Suprapubic skin (tissue), 4 donors: Measurements from ENCODE around the gene RXFP3. TPM values are rescaled to one million over a fixed set of nuclear protein-coding genes. Genes with fewer than 3 reads are reported as not detected.

Experiments
- DNase-seq, 2 donors: peaks; one replicate each; pipeline ENCODE4 v3.0.0-alpha.2; 2019; ENCODE audit warnings: low spot score in 2 of 2
- H3K27ac ChIP-seq: fragments of 200-600 bp; sonication (generic); one replicate; pipeline ENCODE4 v1.5.1; 2019
- H3K27me3 ChIP-seq: fragments of 200-600 bp; sonication (generic); one replicate; pipeline ENCODE4 v1.5.1; 2019
- H3K36me3 ChIP-seq: fragments of 200-600 bp; sonication (generic); one replicate; pipeline ENCODE4 v1.5.1; 2019
- H3K4me1 ChIP-seq: fragments of 200-600 bp; sonication (generic); one replicate; pipeline ENCODE4 v1.5.1; 2019
- H3K4me3 ChIP-seq: fragments of 200-600 bp; sonication (generic); one replicate; pipeline ENCODE4 v1.5.1; 2019; ENCODE audit warnings: mild to moderate bottlenecking
- H3K9me3 ChIP-seq: fragments of 200-600 bp; sonication (generic); one replicate; pipeline ENCODE4 v1.5.1; 2019
- EP300 ChIP-seq: sonication (generic); formaldehyde crosslinking; IDR thresholded peaks from one replicate; pipeline ENCODE4 v1.6.1; 2017; ENCODE audit warnings: antibody characterized with exemption
- POLR2A ChIP-seq, 2 donors: fragments of 450-650 bp; IDR thresholded peaks; one replicate each; pipeline ENCODE4 v1.6.1; 2017; ENCODE audit warnings: antibody characterized with exemption in 2 of 2, mild to moderate bottlenecking in 2 of 2, moderate library complexity in 2 of 2
- POLR2AphosphoS5 ChIP-seq, 3 donors: sonication (generic); formaldehyde crosslinking; IDR thresholded peaks; one replicate each; pipeline ENCODE4 v1.6.1; 2017; ENCODE audit warnings: antibody characterized with exemption in 3 of 3
- WGBS: methylation state at CpG from one replicate; pipeline ENCODE4 v1.1.5; 2018; 5-methylcytosine and 5-hydroxymethylcytosine counted together
- total RNA-seq, 4 donors: library from RNA; depleted of rRNA; stranded (reverse); fragments of >200 nt; gene quantifications; one replicate each; pipeline ENCODE4 v1.1.0, GENCODE V29; 2016
- TF ChIP-seq, protein P1 (sequence below), 2 donors: fragments of 200-600 bp in 1 of 2; fragments of 450-650 bp in 1 of 2; sonication (generic) in 1 of 2; IDR thresholded peaks; one replicate each; pipeline ENCODE4 v1.5.1; 2016 to 2019; ENCODE audit warnings: antibody characterized with exemption in 2 of 2, mild to moderate bottlenecking in 1 of 2, moderate library complexity in 1 of 2

RXFP3 gene
- total RNA-seq, 4 donors from 2014 or later: not detected

DNA sequence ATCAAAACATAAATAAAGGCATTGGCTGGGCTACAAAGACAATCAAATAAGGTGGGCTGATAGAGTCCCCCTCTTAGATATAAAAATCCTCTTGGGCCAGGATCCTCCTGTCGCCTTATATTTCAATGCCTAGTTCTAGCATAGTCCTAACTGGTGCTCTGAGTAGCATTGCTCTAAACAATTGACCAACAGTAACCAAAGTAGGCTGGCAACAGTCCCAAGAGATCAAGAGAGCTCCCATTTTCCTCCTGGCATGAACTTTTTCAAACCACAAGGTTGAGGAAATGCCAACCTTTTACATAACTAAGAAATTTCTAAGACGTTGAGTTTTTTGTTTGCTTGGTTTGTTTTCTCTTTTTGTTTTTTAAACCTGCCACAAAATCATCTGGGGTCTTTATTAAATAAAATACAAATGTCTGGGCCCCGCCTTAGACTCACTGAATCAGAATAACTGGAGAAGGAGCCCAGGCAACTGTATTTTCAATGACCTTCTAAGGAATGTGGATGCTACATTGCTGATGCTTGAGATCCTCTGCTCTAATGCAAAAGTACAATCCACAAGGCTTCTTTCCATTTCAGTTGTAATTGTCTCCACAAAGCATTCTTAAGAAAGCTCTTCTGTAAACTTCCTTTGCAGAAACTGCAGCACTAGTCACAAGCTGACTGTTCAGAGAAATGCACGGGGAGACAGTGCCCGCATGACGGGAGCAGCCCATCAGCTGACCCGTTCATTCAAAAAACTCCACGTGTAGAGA lies 45.4 kb downstream of the RXFP3 start:
- peaks cover under 1% of the 10 kb centered on the region for H3K36me3 ChIP-seq
- H3K27me3 ChIP-seq: no peaks in the 10 kb centered on the region
- H3K4me1 ChIP-seq: no peaks in the 10 kb centered on the region
- DNase-seq: no peak
- no peak overlapping the region for H3K4me3 ChIP-seq
- WGBS: 80% methylated on average over 8 of the region's 8 CpGs
- no peak overlapping the region for H3K27ac ChIP-seq
- H3K9me3 ChIP-seq: no peaks in the 10 kb centered on the region
- TF ChIP-seq POLR2AphosphoS5 (IDR thresholded peaks at IDR 0.05) (no peak), EP300 (no peak), POLR2A (IDR thresholded peaks at IDR 0.05) (no peak)
- TF ChIP-seq, protein P1, sequence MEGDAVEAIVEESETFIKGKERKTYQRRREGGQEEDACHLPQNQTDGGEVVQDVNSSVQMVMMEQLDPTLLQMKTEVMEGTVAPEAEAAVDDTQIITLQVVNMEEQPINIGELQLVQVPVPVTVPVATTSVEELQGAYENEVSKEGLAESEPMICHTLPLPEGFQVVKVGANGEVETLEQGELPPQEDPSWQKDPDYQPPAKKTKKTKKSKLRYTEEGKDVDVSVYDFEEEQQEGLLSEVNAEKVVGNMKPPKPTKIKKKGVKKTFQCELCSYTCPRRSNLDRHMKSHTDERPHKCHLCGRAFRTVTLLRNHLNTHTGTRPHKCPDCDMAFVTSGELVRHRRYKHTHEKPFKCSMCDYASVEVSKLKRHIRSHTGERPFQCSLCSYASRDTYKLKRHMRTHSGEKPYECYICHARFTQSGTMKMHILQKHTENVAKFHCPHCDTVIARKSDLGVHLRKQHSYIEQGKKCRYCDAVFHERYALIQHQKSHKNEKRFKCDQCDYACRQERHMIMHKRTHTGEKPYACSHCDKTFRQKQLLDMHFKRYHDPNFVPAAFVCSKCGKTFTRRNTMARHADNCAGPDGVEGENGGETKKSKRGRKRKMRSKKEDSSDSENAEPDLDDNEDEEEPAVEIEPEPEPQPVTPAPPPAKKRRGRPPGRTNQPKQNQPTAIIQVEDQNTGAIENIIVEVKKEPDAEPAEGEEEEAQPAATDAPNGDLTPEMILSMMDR (IDR thresholded peaks at IDR 0.05): no peak

DNA sequence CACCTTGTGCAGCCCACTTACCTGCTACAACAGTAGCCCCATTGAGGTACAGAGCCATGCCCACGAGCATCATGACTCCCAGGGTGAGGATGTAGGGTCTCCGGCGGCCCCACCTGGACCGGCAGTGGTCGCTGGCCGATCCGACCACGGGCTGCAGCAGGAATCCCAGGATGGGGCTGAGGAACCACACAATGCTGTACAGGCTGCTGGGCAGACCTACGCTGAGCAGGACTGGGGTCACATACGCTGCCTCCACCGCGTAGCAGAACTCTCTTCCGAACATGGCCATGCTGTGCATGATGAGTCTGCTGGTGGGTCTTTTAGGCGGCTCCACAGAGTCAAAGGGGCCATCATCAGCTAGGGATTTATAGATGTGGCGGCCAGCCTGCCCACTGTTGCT lies 48.0 kb downstream of the RXFP3 start:
- Histone ChIP-seq H3K27me3 (no peaks in the 10 kb centered on the region), H3K36me3 (peaks cover 27% of the 10 kb centered on the region), H3K4me3 (no peak overlapping the region), H3K27ac (no peak overlapping the region), H3K4me1 (no peaks in the 10 kb centered on the region), H3K9me3 (no peaks in the 10 kb centered on the region)
- no peak for DNase-seq
- no peak for TF ChIP-seq EP300
- no CpG with 5 or more reads among the region's 15 CpGs for WGBS

DNA sequence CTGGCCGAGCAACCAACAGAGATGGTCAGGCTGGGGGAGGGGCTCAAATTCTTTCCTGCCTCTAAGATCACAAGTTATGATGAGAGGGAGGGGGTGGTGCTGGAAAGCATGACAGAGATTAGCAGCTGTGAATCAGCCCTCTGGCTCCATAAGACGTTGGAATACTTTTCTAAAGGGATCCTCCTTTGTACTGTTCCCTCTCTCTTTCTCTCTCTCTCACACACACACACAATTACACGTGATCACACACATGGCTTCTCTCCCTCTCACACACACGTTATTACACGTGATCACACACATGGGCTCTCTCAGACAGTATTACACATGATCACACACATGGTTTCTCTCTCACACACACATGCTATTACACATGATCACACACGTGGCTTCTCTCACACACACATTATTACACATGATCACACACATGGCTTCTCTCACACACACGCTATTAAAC lies 48.5 kb downstream of the RXFP3 start, which contains the start of gene SLC45A2:
Gene SLC45A2 (minus strand): TSS at position 23 of the 454 bp plus-strand sequence. CDS start 110 bp downstream, outside the sequence.
- Histone ChIP-seq H3K27me3 (no peaks in the 10 kb centered on the region), H3K27ac (no peak within 1 kb of the TSS), H3K36me3 (peaks cover 28% of the 10 kb centered on the region), H3K4me3 (no peak within 1 kb of the TSS), H3K9me3 (no peaks in the 10 kb centered on the region), H3K4me1 (no peaks in the 10 kb centered on the region)
- WGBS: 57% methylated on average over 7 of the region's 7 CpGs
- DNase-seq: no peak
- TF ChIP-seq, protein P1 (IDR thresholded peaks at IDR 0.05): no peak
- no peak for TF ChIP-seq POLR2A (IDR thresholded peaks at IDR 0.05)
- no peak for TF ChIP-seq EP300
- TF ChIP-seq POLR2AphosphoS5 (IDR thresholded peaks at IDR 0.05): no peak

DNA sequence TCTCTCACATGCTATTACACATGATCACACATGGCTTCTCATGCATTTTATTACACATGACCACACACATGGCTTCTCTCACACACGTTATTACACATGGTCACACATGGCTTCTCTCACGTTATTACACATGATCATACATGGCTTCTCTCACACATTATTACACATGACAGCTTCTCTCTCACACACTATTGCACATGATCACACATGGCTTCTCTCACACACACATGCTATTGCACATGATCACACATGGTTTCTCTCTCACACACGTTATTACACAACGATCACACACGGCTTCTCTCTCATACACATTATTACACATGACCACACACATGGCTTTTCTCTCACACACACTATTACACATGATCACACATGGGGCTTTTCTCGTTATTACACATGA lies 49.3 kb downstream of the RXFP3 start:
- WGBS: 96% methylated on average over 6 of the region's 6 CpGs
- TF ChIP-seq, protein P1 (IDR thresholded peaks at IDR 0.05): no peak
- no peak for TF ChIP-seq EP300
- TF ChIP-seq POLR2A (IDR thresholded peaks at IDR 0.05): no peak
- TF ChIP-seq POLR2AphosphoS5 (IDR thresholded peaks at IDR 0.05): no peak
- H3K27ac ChIP-seq: no peak overlapping the region

More for the DNA sequence above, 49.3 kb downstream of the RXFP3 start:
- peaks cover 28% of the 10 kb centered on the region for H3K36me3 ChIP-seq
- no peaks in the 10 kb centered on the region for H3K9me3 ChIP-seq
- no peaks in the 10 kb centered on the region for H3K4me1 ChIP-seq
- no peaks in the 10 kb centered on the region for H3K27me3 ChIP-seq
- no peak for DNase-seq
- H3K4me3 ChIP-seq: no peak overlapping the region

Other genes with a start within 250 kb of the RXFP3 start
- gene ADAMTS12, start 44.4 kb upstream of the RXFP3 start, total RNA-seq: 1 to 10 TPM in 1 of 4 donors, under 1 TPM in 3; 0.26 to 1.3 (median 0.57) TPM
- 1 to 10 TPM; 1.2 to 7.6 (median 1.9) TPM for gene SLC45A2, start 48.3 kb downstream of the RXFP3 start, total RNA-seq
- 10 to 100 TPM in 3 of 4 donors, 1 to 10 TPM in 1; 9.1 to 14.3 (median 11.5) TPM for gene AMACR, start 71.7 kb downstream of the RXFP3 start, total RNA-seq
- gene C1QTNF3, start 106.8 kb downstream of the RXFP3 start, total RNA-seq: 10 to 100 TPM in 2 of 4 donors, 1 to 10 TPM in 2; 5.9 to 30.1 (median 8.7) TPM